HepG2 (cell line): Measurements from ENCODE around the gene CCT7. TPM values are rescaled to one million over a fixed set of nuclear protein-coding genes. Genes with fewer than 3 reads are reported as not detected.
A peak's percentile ranks its signal among the peaks of the same experiment; 100 is the strongest.

Experiments
- BCLAF1 ChIP-seq: fragments of 450-650 bp; IDR thresholded peaks from 2 replicates; pipeline ENCODE4 v1.6.1; 2017; ENCODE audit warnings: mild to moderate bottlenecking
- ELF4 ChIP-seq: sonication (generic); formaldehyde crosslinking; IDR thresholded peaks from 2 replicates; pipeline ENCODE4 v1.5.0; 2020; ENCODE audit warnings: missing genetic modification reagents, mild to moderate bottlenecking, moderate library complexity, borderline replicate concordance
- ETV5 ChIP-seq: IDR thresholded peaks from 2 replicates; pipeline ENCODE4 v1.6.1; 2018; ENCODE audit warnings: missing biosample characterization, missing genetic modification reagents, inconsistent platforms, borderline replicate concordance
- GATAD1 ChIP-seq: IDR thresholded peaks from 2 replicates; pipeline ENCODE4 v1.6.1; 2016; ENCODE audit warnings: missing genetic modification reagents, missing compliant biosample characterization
- HDAC1 ChIP-seq: sonication (generic); formaldehyde crosslinking; IDR thresholded peaks from 2 replicates; pipeline ENCODE4 v1.5.1; 2020; ENCODE audit warnings: mild to moderate bottlenecking, missing genetic modification reagents
- HOXD1 ChIP-seq: sonication (generic); formaldehyde crosslinking; IDR thresholded peaks from 2 replicates; pipeline ENCODE4 v1.5.0; 2020; ENCODE audit warnings: missing genetic modification reagents
- KDM6A ChIP-seq: IDR thresholded peaks from 2 replicates; pipeline ENCODE4 v1.6.1; 2016; ENCODE audit warnings: low read depth
- KLF6 ChIP-seq: IDR thresholded peaks from 2 replicates; pipeline ENCODE4 v1.8.0; 2016; ENCODE audit warnings: missing biosample characterization, missing genetic modification reagents
- MAF1 ChIP-seq: sonication (generic); formaldehyde crosslinking; IDR thresholded peaks from 2 replicates; pipeline ENCODE4 v1.5.0; 2020; ENCODE audit warnings: missing genetic modification reagents, borderline replicate concordance
- MEIS1 ChIP-seq: sonication (generic); formaldehyde crosslinking; IDR thresholded peaks from 2 replicates; pipeline ENCODE4 v1.9.0; 2021; ENCODE audit warnings: mild to moderate bottlenecking, missing genetic modification reagents, moderate library complexity, borderline replicate concordance
- NAIF1 ChIP-seq: sonication (generic); formaldehyde crosslinking; IDR thresholded peaks from 2 replicates; pipeline ENCODE4 v1.5.0; 2020; ENCODE audit warnings: mild to moderate bottlenecking, missing genetic modification reagents, borderline replicate concordance
- PAF1 ChIP-seq: IDR thresholded peaks from 2 replicates; pipeline ENCODE4 v1.6.1; 2016; ENCODE audit warnings: missing genetic modification reagents, missing compliant biosample characterization
- PAX8 ChIP-seq: sonication (generic); formaldehyde crosslinking; IDR thresholded peaks from 2 replicates; pipeline ENCODE4 v1.8.0; 2022; ENCODE audit warnings: mild to moderate bottlenecking, missing genetic modification reagents, borderline replicate concordance
- ZKSCAN1 ChIP-seq: fragments of 150-350 bp; IDR thresholded peaks from 2 replicates; pipeline ENCODE4 v1.6.1; 2014; ENCODE audit warnings: low read length
- ZKSCAN5 ChIP-seq: sonication (generic); formaldehyde crosslinking; IDR thresholded peaks from 2 replicates; pipeline ENCODE4 v1.5.1; 2020; ENCODE audit warnings: mild to moderate bottlenecking, missing genetic modification reagents
- ZNF331 ChIP-seq: sonication (generic); formaldehyde crosslinking; IDR thresholded peaks from 2 replicates; pipeline ENCODE4 v1.4.0; 2020; ENCODE audit warnings: missing genetic modification reagents
- ZNF367 ChIP-seq: sonication (generic); formaldehyde crosslinking; IDR thresholded peaks from 2 replicates; pipeline ENCODE4 v1.4.0; 2020; ENCODE audit warnings: missing genetic modification reagents, borderline replicate concordance
- ZNF557 ChIP-seq: sonication (generic); formaldehyde crosslinking; IDR thresholded peaks from 2 replicates; pipeline ENCODE4 v1.4.0; 2020; ENCODE audit warnings: missing genetic modification reagents
- ZNF691 ChIP-seq: sonication (generic); formaldehyde crosslinking; IDR thresholded peaks from 2 replicates; pipeline ENCODE4 v1.4.0; 2020; ENCODE audit warnings: missing genetic modification reagents, low read depth, mild to moderate bottlenecking, borderline replicate concordance
- ZNF749 ChIP-seq: sonication (generic); formaldehyde crosslinking; IDR thresholded peaks from 2 replicates; pipeline ENCODE4 v1.8.0; 2022; ENCODE audit warnings: mild to moderate bottlenecking, missing genetic modification reagents, moderate library complexity, borderline replicate concordance
- ZNF761 ChIP-seq: sonication (generic); formaldehyde crosslinking; conservative IDR thresholded peaks from 2 replicates; pipeline ENCODE4 v1.4.0; 2020; ENCODE audit warnings: mild to moderate bottlenecking, missing genetic modification reagents
- ZNF891 ChIP-seq: sonication (generic); formaldehyde crosslinking; IDR thresholded peaks from 2 replicates; pipeline ENCODE4 v1.5.0; 2020; ENCODE audit warnings: mild to moderate bottlenecking, missing genetic modification reagents
- ZSCAN25 ChIP-seq: sonication (generic); formaldehyde crosslinking; IDR thresholded peaks from 2 replicates; pipeline ENCODE4 v1.8.0; 2022; ENCODE audit warnings: mild to moderate bottlenecking, missing genetic modification reagents
- polyA plus RNA-seq, 8 experiments: library from polyadenylated mRNA; depleted of rRNA in 3 of 8; stranded (reverse) in 7 of 8; unstranded in 1 of 8; fragments of >200 nt; fragmentation: Illumina TruSeq in 4 of 8; extraction: Trizol in 4 of 8; gene quantifications; 2 replicates each; pipeline versions ENCODE4 v1.2.1 to v1.2.3, GENCODE V29; 2011 to 2016; ENCODE audit warnings: low read depth in 4 of 8, missing spikeins in 1 of 8, mixed read lengths in 1 of 8; ENCODE audit not compliant: insufficient read depth in 1 of 8
- total RNA-seq, 5 experiments: library from RNA; depleted of rRNA; stranded (reverse); fragments of >200 nt; fragmentation: Illumina TruSeq; extraction: Trizol; gene quantifications; 2 replicates each; pipeline ENCODE4 v1.2.3, GENCODE V29; 2016; ENCODE audit warnings: low read depth in 1 of 5

Gene CCT7
- total and polyA plus RNA-seq, 2 of the 13 experiments (the other 11 are each of a cell fraction or from before 2014, with no cell fraction given) = 347 to 517 TPM

- no peak for TF ChIP-seq ELF4
- peak; percentile 61 for TF ChIP-seq ZNF331
- TF ChIP-seq HDAC1 (CRISPR knock-in tag) = no peak
- TF ChIP-seq NAIF1 (CRISPR knock-in tag) = peak; percentile 82
- TF ChIP-seq PAX8 = no peak
- TF ChIP-seq GATAD1 (CRISPR knock-in tag) = 0 out of 2 replicates have a peak, but pooled peaks have one; percentile 40
- TF ChIP-seq ZNF749 (CRISPR knock-in tag) = no peak
- no peak for TF ChIP-seq PAF1
- TF ChIP-seq ZSCAN25 = peak; percentile 73; the same call in 1 of the 2 replicates
- TF ChIP-seq MAF1 (CRISPR knock-in tag) = peak; percentile 43; the same call in 1 of the 2 replicates
- TF ChIP-seq MEIS1 = peak; percentile 81; the same call in 1 of the 2 replicates
- no peak for TF ChIP-seq KDM6A (CRISPR knock-in tag)
- TF ChIP-seq KLF6 = peak; percentile 4; the same call in 1 of the 2 replicates
- peak; percentile 28; the same call in 1 of the 2 replicates for TF ChIP-seq ETV5 (CRISPR knock-in tag)
- TF ChIP-seq ZNF761 (CRISPR knock-in tag) = no peak
- peak; percentile 53; the same call in 1 of the 2 replicates for TF ChIP-seq ZNF557
- peak; percentile 55; the same call in 1 of the 2 replicates for TF ChIP-seq ZNF891 (CRISPR knock-in tag)
- no peak for TF ChIP-seq ZNF367 (CRISPR knock-in tag)
- no peak for TF ChIP-seq ZKSCAN5 (CRISPR knock-in tag)
- no peak for TF ChIP-seq ZKSCAN1
- TF ChIP-seq ZNF691 (CRISPR knock-in tag) = peak; percentile 24; the same call in 1 of the 2 replicates
- no peak for TF ChIP-seq HOXD1 (CRISPR knock-in tag)
- TF ChIP-seq BCLAF1 = no peak
These were observed 21.5 kb upstream of the CCT7 start (continued) for GRCh38 chr2:73212448-73213176.
